Ovary (tissue), 3 donors: Measurements from ENCODE around the gene LRRC9.

Source experiments
- EP300 ChIP-seq: sonication (generic); formaldehyde crosslinking; IDR thresholded peaks from one replicate; pipeline ENCODE4 v1.6.1; 2017; ENCODE audit warnings: antibody characterized with exemption
- POLR2A ChIP-seq: fragments of 450-650 bp; IDR thresholded peaks from one replicate; pipeline ENCODE4 v1.6.1; 2017; ENCODE audit warnings: antibody characterized with exemption, mild to moderate bottlenecking, moderate library complexity
- TF ChIP-seq, protein P1 (sequence below), 3 donors: fragments of 450-650 bp in 2 of 3; fragments of 200-600 bp in 1 of 3; IDR thresholded peaks; one replicate each; pipeline versions ENCODE4 v1.5.1 to v1.8.0; 2016 to 2022; ENCODE audit warnings: antibody characterized with exemption in 3 of 3, mild to moderate bottlenecking in 1 of 3
- donor health status: DM: no; HTN: no; CAD: no.

DNA sequence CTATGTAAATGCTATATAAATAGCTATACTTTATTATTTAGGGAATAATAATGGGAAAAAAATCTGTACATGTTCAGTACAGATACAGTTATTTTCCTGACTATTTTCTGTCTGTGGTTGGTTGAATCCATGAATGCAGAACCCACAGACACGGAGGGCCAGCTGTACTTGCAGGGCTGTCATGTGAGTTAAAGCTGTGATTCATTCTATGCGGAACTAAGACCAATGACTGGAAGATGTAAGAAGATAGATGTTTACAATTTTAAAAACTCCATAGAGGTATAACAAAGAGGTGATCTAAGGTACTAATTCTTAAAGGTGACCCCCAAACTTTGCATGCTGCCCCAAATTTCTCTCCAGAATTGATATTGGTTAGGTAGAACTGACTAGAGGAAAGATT lies 186.4 kb downstream of the LRRC9 start:
- no peak for TF ChIP-seq POLR2A
- TF ChIP-seq, protein P1, sequence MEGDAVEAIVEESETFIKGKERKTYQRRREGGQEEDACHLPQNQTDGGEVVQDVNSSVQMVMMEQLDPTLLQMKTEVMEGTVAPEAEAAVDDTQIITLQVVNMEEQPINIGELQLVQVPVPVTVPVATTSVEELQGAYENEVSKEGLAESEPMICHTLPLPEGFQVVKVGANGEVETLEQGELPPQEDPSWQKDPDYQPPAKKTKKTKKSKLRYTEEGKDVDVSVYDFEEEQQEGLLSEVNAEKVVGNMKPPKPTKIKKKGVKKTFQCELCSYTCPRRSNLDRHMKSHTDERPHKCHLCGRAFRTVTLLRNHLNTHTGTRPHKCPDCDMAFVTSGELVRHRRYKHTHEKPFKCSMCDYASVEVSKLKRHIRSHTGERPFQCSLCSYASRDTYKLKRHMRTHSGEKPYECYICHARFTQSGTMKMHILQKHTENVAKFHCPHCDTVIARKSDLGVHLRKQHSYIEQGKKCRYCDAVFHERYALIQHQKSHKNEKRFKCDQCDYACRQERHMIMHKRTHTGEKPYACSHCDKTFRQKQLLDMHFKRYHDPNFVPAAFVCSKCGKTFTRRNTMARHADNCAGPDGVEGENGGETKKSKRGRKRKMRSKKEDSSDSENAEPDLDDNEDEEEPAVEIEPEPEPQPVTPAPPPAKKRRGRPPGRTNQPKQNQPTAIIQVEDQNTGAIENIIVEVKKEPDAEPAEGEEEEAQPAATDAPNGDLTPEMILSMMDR (IDR thresholded peaks at IDR 0.05) = no peak
- TF ChIP-seq EP300 = no peak
